Suprapubic skin (tissue), 4 donors: Measurements from ENCODE around the gene TOLLIP. TPM values are rescaled to one million over a fixed set of nuclear protein-coding genes. Genes with fewer than 3 reads are reported as not detected.

ENCODE experiments used
- DNase-seq, 2 donors: peaks; one replicate each; pipeline ENCODE4 v3.0.0-alpha.2; 2019; ENCODE audit warnings: low spot score in 2 of 2
- H3K27ac ChIP-seq: fragments of 200-600 bp; sonication (generic); one replicate; pipeline ENCODE4 v1.5.1; 2019
- H3K27me3 ChIP-seq: fragments of 200-600 bp; sonication (generic); one replicate; pipeline ENCODE4 v1.5.1; 2019
- H3K36me3 ChIP-seq: fragments of 200-600 bp; sonication (generic); one replicate; pipeline ENCODE4 v1.5.1; 2019
- H3K4me1 ChIP-seq: fragments of 200-600 bp; sonication (generic); one replicate; pipeline ENCODE4 v1.5.1; 2019
- H3K4me3 ChIP-seq: fragments of 200-600 bp; sonication (generic); one replicate; pipeline ENCODE4 v1.5.1; 2019; ENCODE audit warnings: mild to moderate bottlenecking
- H3K9me3 ChIP-seq: fragments of 200-600 bp; sonication (generic); one replicate; pipeline ENCODE4 v1.5.1; 2019
- EP300 ChIP-seq: sonication (generic); formaldehyde crosslinking; IDR thresholded peaks from one replicate; pipeline ENCODE4 v1.6.1; 2017; ENCODE audit warnings: antibody characterized with exemption
- POLR2A ChIP-seq, 2 donors: fragments of 450-650 bp; IDR thresholded peaks; one replicate each; pipeline ENCODE4 v1.6.1; 2017; ENCODE audit warnings: antibody characterized with exemption in 2 of 2, mild to moderate bottlenecking in 2 of 2, moderate library complexity in 2 of 2
- POLR2AphosphoS5 ChIP-seq, 3 donors: sonication (generic); formaldehyde crosslinking; IDR thresholded peaks; one replicate each; pipeline ENCODE4 v1.6.1; 2017; ENCODE audit warnings: antibody characterized with exemption in 3 of 3
- WGBS: methylation state at CpG from one replicate; pipeline ENCODE4 v1.1.5; 2018; 5-methylcytosine and 5-hydroxymethylcytosine counted together
- total RNA-seq, 4 donors: library from RNA; depleted of rRNA; stranded (reverse); fragments of >200 nt; gene quantifications; one replicate each; pipeline ENCODE4 v1.1.0, GENCODE V29; 2016
- TF ChIP-seq, protein P1 (sequence below), 2 donors: fragments of 200-600 bp in 1 of 2; fragments of 450-650 bp in 1 of 2; sonication (generic) in 1 of 2; IDR thresholded peaks; one replicate each; pipeline ENCODE4 v1.5.1; 2016 to 2019; ENCODE audit warnings: antibody characterized with exemption in 2 of 2, mild to moderate bottlenecking in 1 of 2, moderate library complexity in 1 of 2

TOLLIP gene
- total RNA-seq, 4 donors from 2014 or later, result 96.6 to 105 (median 100) TPM

- TF ChIP-seq POLR2AphosphoS5 (IDR thresholded peaks at IDR 0.05), result no peak
- peaks cover 40% of the 10 kb centered on the region for H3K36me3 ChIP-seq
- H3K4me3 ChIP-seq, result no peak overlapping the region
- peaks cover 52% of the 10 kb centered on the region for H3K4me1 ChIP-seq
- 67% methylated on average over 24 of the region's 31 CpGs for WGBS
- no peak overlapping the region for H3K27ac ChIP-seq
- H3K9me3 ChIP-seq, result no peaks in the 10 kb centered on the region
- DNase-seq, result peak; percentile 55 to 68
- H3K27me3 ChIP-seq, result no peaks in the 10 kb centered on the region
These were observed 11.6 kb downstream of the TOLLIP start for GRCh38 chr11:1297576-1298473.

GRCh38 chr11:1297011-1297575 is 12.3 kb downstream of the TOLLIP start:
- TF ChIP-seq POLR2A (IDR thresholded peaks at IDR 0.05) (no peak), POLR2AphosphoS5 (IDR thresholded peaks at IDR 0.05) (no peak), EP300 (no peak)
- TF ChIP-seq, protein P1, sequence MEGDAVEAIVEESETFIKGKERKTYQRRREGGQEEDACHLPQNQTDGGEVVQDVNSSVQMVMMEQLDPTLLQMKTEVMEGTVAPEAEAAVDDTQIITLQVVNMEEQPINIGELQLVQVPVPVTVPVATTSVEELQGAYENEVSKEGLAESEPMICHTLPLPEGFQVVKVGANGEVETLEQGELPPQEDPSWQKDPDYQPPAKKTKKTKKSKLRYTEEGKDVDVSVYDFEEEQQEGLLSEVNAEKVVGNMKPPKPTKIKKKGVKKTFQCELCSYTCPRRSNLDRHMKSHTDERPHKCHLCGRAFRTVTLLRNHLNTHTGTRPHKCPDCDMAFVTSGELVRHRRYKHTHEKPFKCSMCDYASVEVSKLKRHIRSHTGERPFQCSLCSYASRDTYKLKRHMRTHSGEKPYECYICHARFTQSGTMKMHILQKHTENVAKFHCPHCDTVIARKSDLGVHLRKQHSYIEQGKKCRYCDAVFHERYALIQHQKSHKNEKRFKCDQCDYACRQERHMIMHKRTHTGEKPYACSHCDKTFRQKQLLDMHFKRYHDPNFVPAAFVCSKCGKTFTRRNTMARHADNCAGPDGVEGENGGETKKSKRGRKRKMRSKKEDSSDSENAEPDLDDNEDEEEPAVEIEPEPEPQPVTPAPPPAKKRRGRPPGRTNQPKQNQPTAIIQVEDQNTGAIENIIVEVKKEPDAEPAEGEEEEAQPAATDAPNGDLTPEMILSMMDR (IDR thresholded peaks at IDR 0.05), result no peak
- Histone ChIP-seq H3K27ac (no peak overlapping the region), H3K4me1 (peaks cover 52% of the 10 kb centered on the region)

DNA sequence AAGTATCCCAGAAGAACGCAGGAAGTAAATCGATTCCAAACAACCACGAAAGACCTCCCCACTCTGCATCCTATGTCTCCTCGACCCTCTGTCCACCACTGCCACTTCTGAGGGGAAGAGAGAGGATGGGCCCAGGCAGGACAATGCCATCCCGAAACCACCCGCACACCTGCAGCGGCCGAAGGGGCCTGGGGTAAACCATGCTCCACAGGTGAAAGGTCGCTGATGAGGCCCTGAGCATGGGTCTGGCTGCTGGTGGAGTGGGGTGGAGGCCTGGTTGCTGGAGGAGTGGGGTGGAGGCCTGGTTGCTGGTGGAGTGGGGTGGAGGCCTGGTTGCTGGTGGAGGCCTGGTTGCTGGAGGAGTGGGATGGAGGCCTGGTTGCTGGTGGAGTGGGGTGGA is 13.1 kb downstream of the TOLLIP start:
- peak; percentile 42 to 65 for DNase-seq
- H3K27me3 ChIP-seq, result no peaks in the 10 kb centered on the region
- H3K9me3 ChIP-seq, result no peaks in the 10 kb centered on the region
- TF ChIP-seq POLR2A (IDR thresholded peaks at IDR 0.05) (no peak), POLR2AphosphoS5 (IDR thresholded peaks at IDR 0.05) (no peak), EP300 (no peak)
- TF ChIP-seq, protein P1 (IDR thresholded peaks at IDR 0.05), result no peak
- peaks cover 51% of the 10 kb centered on the region for H3K4me1 ChIP-seq
- 95% methylated on average over 9 of the region's 9 CpGs for WGBS
- no peak overlapping the region for H3K27ac ChIP-seq
- peaks cover 49% of the 10 kb centered on the region for H3K36me3 ChIP-seq
- H3K4me3 ChIP-seq, result no peak overlapping the region

More at GRCh38 chr11:1297011-1297575, 12.3 kb downstream of the TOLLIP start:
- WGBS, result 97% methylated on average over 13 of the region's 25 CpGs
- Histone ChIP-seq H3K36me3 (peaks cover 44% of the 10 kb centered on the region), H3K27me3 (no peaks in the 10 kb centered on the region), H3K9me3 (no peaks in the 10 kb centered on the region), H3K4me3 (no peak overlapping the region)
- DNase-seq, result peak; percentile 50 to 78

- no peak overlapping the region for H3K4me3 ChIP-seq
- H3K4me1 ChIP-seq, result peaks cover 47% of the 10 kb centered on the region
- WGBS, result 98% methylated on average over 23 of the region's 23 CpGs
- no peak for TF ChIP-seq POLR2A (IDR thresholded peaks at IDR 0.05)
- TF ChIP-seq, protein P1 (IDR thresholded peaks at IDR 0.05), result no peak
- no peak for TF ChIP-seq POLR2AphosphoS5 (IDR thresholded peaks at IDR 0.05)
- TF ChIP-seq EP300, result no peak
- H3K9me3 ChIP-seq, result no peaks in the 10 kb centered on the region
- H3K36me3 ChIP-seq, result peaks cover 55% of the 10 kb centered on the region
- no peak overlapping the region for H3K27ac ChIP-seq
- H3K27me3 ChIP-seq, result no peaks in the 10 kb centered on the region
- peak; percentile 49 to 68 for DNase-seq
These were observed 13.8 kb downstream of the TOLLIP start for GRCh38 chr11:1295591-1295990.

DNA sequence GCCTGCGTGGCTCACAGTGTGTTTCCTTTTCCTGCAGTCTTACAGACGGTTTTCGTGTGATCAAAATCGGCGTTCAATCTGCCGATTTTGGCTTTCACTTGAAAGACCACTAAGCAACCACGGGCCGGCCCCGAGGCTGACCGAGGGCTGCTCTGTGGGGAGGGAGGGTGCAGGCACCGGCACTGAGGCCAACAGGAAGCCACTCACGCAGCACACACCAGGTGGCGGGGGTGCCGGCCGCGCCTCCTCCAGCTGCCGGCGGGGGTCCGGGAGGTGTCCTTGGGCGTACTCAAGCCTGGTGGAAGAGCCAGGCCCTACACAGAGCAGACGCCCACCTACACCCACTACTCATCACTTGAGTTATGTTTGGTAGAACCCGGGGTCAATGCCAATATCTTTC is 14.3 kb downstream of the TOLLIP start:
- H3K27me3 ChIP-seq, result no peaks in the 10 kb centered on the region
- no peaks in the 10 kb centered on the region for H3K9me3 ChIP-seq
- no peak overlapping the region for H3K4me3 ChIP-seq
- peaks cover 43% of the 10 kb centered on the region for H3K4me1 ChIP-seq
- H3K36me3 ChIP-seq, result peaks cover 60% of the 10 kb centered on the region
- no peak overlapping the region for H3K27ac ChIP-seq
- TF ChIP-seq POLR2AphosphoS5 (IDR thresholded peaks at IDR 0.05) (no peak), EP300 (no peak), POLR2A (IDR thresholded peaks at IDR 0.05) (no peak)
- TF ChIP-seq, protein P1 (IDR thresholded peaks at IDR 0.05), result no peak
- DNase-seq, result peak; percentile 52 to 59
- 92% methylated on average over 22 of the region's 22 CpGs for WGBS
